ENCODE measurements around the gene DMRT3.

DNA sequence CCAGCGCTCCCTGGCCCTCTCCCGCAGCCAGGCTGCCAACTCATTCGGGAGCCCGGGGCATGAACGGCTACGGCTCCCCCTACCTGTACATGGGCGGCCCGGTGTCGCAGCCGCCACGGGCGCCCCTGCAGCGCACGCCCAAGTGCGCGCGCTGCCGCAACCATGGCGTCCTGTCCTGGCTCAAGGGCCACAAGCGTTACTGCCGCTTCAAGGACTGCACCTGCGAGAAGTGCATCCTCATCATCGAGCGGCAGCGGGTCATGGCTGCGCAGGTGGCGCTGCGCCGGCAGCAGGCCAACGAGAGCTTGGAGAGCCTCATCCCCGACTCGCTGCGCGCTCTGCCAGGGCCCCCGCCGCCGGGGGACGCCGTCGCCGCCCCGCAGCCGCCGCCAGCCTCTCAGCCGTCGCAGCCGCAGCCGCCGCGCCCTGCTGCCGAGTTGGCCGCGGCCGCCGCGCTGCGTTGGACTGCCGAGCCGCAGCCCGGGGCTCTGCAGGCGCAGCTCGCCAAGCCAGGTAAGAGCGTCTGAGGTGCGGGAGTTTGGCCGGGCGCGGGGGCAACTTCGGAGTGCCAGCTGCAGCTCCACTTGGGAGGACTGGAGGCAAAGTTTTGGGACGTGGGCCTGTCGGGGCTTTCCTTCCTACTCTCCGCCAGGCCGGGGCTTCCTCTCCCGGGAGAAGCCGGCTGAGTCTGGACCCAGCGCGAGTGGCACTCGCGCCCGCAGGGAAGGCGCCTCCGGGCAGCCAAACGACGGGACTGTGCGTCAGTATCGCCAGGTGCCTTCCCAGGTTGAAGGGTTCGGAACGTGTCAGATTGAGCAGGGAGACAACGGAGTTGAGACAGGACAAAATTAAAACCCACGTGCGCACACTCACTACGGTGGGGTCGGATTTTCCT lies 735 bp downstream of the DMRT3 start:
- TF ChIP-seq, protein P1, sequence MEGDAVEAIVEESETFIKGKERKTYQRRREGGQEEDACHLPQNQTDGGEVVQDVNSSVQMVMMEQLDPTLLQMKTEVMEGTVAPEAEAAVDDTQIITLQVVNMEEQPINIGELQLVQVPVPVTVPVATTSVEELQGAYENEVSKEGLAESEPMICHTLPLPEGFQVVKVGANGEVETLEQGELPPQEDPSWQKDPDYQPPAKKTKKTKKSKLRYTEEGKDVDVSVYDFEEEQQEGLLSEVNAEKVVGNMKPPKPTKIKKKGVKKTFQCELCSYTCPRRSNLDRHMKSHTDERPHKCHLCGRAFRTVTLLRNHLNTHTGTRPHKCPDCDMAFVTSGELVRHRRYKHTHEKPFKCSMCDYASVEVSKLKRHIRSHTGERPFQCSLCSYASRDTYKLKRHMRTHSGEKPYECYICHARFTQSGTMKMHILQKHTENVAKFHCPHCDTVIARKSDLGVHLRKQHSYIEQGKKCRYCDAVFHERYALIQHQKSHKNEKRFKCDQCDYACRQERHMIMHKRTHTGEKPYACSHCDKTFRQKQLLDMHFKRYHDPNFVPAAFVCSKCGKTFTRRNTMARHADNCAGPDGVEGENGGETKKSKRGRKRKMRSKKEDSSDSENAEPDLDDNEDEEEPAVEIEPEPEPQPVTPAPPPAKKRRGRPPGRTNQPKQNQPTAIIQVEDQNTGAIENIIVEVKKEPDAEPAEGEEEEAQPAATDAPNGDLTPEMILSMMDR (IDR thresholded peaks at IDR 0.05): no peak
- no peak for TF ChIP-seq POLR2A (IDR thresholded peaks at IDR 0.05)

Data from vagina (tissue), 2 donors.